K562 treated with DMSO at 1 percent for 48 hours (cell line): Measurements from ENCODE around the gene ZNF689. TPM values are rescaled to one million over a fixed set of nuclear protein-coding genes. Genes with fewer than 3 reads are reported as not detected.

Experiments
- total RNA-seq: library from RNA; unstranded; fragments of 300-600 nt; gene quantifications from 2 replicates; pipeline ENCODE4 v1.2.3, GENCODE V29; 2022; ENCODE audit warnings: low replicate concordance; ENCODE audit errors: extremely low read depth

The ZNF689 gene
- total RNA-seq: not detected in 2 replicates

DNA sequence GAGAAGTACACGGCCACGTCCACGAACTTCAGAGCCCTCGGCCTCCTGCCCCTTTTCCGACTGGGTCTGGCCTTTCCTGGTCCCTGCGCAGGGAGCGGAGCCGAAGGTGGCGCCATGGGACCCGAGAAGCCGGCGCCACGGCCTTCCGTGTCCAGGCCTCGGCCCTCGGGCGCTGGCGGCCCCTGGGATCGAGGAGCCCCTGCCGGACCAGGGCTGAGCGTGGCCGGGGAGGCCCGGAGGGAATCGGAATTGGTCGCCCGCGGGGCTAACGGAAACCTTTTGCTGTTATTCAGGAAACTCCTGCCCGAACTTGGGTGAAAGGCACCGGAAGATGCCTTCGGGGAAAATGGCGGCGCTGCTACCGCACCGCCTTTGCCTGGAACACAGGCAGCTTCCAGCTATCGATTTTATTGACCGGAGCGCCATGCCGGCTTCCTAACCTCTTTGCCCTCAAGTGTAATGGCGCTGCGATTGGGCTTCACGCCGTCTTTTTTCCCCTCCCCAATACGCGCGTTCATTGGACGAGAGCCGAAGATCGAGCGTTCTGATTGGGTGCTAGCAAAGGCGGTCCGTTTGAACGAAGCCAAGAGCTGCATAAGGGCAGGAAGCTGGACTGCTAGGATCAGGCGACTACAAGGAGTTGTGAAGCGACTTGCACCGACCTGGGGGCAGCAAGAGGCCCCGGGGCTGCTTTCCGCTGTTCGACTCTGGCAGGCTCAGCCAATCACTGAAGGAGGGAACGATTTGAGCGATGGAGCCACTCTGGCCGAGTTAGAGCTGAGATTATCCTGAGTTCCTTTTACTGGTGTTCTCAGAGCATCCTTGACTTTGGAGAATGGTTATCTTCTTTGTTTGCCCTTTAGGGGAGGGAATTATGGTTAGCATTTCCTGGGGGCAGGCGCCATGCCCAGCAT is at the start of gene ZNF689:
Gene ZNF689 (minus strand): TSS at position 464 of the 914 bp plus-strand sequence. CDS start 348 bp downstream, at position 116.

DNA sequence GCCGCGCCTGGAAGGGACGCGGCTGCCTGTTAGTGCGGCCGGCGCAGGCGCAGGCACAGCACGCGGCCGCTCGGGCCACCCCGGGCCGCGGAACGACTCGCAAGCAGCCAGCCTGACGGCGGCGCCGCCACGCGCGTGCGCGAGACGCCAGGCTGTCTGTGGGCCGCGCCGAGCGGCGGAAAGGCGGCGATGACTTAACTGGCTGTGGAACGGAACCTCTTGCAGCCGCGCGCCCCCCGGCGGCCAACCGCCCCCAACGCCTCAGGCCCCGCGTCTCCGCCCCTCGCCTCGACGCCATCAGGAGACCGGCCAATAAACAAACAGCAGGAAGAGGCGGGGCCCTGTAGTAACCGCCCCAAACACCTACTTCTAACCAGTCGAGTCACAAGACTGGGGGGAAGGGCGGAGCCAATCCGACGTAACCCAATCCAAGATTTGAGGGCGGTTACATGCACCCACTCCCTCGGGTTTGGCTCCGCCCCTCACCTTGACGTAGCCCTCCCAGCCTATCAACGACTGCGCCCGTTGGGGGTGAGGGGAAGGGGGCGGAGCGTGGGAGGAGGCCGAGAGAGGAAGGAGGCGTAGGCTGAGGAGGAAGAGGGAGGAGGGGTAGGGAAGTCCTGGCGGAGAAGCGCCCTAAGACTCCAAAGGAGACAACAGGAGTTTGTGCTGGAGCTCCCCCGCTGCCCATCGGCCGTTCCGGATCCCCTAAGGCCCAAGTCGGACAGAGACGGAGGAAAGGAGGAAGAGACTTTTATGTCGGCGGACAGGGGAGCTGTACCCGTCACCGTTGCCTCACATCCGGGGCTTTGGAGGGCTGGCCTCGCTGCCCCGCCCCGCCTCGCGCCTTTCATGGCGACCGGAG is 47.9 kb upstream of the ZNF689 start, which contains the start of gene FBRS:
Gene FBRS (plus strand): TSS at position 566 of the 865 bp plus-strand sequence. CDS start 1,088 bp downstream, outside the sequence.

GRCh38 chr16:30650369-30651123 is 40.4 kb upstream of the ZNF689 start, which contains the start of gene PRR14:
PRR14 (plus strand) TSS chr16:30650960; CDS start chr16:30651646, 686 bp downstream.

DNA sequence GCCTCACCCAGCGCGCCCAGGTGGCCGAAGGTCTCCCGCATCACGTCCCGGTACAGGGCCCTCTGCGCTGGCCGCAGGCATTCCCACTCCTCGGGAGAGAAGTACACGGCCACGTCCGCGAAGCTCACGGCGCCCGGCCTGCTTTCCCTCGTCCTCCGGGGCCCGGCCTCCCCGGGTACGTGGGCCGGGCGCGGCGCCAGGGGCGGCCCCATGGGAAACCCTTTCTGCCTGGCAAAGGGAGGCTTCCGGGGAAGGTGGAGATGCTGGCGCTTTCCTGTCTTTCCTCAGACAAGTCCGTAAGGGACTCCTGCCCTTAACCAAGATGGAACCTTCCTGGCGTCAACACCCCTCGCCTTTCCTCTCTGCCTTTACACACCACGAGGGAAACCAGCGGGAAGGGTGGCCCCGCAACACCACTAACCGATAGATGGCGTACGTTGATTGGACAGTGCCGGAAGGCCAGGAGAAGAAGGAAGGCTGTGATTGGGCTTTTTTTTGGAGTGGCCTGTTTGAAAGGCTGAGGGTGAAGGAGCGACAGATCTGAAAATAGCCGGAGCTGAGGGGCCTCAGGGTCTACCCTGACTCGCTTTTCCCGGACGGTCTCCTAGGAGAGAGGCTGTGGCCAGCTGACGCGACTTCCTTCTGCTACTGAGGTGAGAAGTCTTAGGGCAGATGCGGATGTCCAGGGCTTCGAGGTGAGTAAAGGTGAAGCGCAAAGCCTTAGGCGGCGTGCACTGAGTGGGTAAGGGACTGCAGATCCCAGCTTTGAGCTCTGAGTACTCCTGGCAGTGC is 24.6 kb downstream of the ZNF689 start, which contains the start of gene ZNF785:
Gene ZNF785 (minus strand): TSS at position 298 of the 792 bp plus-strand sequence. CDS start 86 bp downstream, at position 212.

GRCh38 chr16:30571445-30572322 is 38.5 kb downstream of the ZNF689 start, which contains the start of gene ZNF688:
ZNF688 (minus strand) TSS chr16:30571714; CDS start chr16:30571629, 85 bp downstream.

GRCh38 chr16:30557957-30558788 is 52.0 kb downstream of the ZNF689 start, which contains the start of gene ZNF764:
ZNF764 (minus strand) TSS chr16:30558374; CDS start chr16:30558182, 192 bp downstream.

Other genes with a start within 250 kb of the ZNF689 start
- not detected in 2 replicates for gene TBC1D10B, start 239.9 kb downstream of the ZNF689 start, total RNA-seq
- gene MYL11, start 235.6 kb downstream of the ZNF689 start, total RNA-seq: not detected in 2 replicates
- gene SEPTIN1, start 227.8 kb downstream of the ZNF689 start, total RNA-seq: not detected in 2 replicates
- gene ZNF48, start 215.0 kb downstream of the ZNF689 start, total RNA-seq: not detected in 2 replicates
- not detected in 2 replicates for gene ZNF771, start 202.8 kb downstream of the ZNF689 start, total RNA-seq
- gene DCTPP1, start 180.4 kb downstream of the ZNF689 start, total RNA-seq: not detected in 2 replicates
- not detected in 2 replicates for gene SEPHS2, start 164.5 kb downstream of the ZNF689 start, total RNA-seq
- not detected in 2 replicates for gene ITGAL, start 137.6 kb downstream of the ZNF689 start, total RNA-seq
- gene ZNF768, start 83.8 kb downstream of the ZNF689 start, total RNA-seq: not detected in 2 replicates
- gene ZNF747, start 75.5 kb downstream of the ZNF689 start, total RNA-seq: not detected in 2 replicates
- gene ZNF764, start 52.0 kb downstream of the ZNF689 start, total RNA-seq: not detected in 2 replicates
- gene ZNF688, start 38.7 kb downstream of the ZNF689 start, total RNA-seq: not detected in 2 replicates
- gene ZNF785, start 24.7 kb downstream of the ZNF689 start, total RNA-seq: not detected in 2 replicates
- gene PRR14, start 40.6 kb upstream of the ZNF689 start, total RNA-seq: not detected in 2 replicates
- not detected in 2 replicates for gene FBRS, start 48.0 kb upstream of the ZNF689 start, total RNA-seq
- not detected in 2 replicates for gene SRCAP, start 88.8 kb upstream of the ZNF689 start, total RNA-seq
- gene PHKG2, start 138.0 kb upstream of the ZNF689 start, total RNA-seq: not detected in 2 replicates
- gene CFAP119, start 151.7 kb upstream of the ZNF689 start, total RNA-seq: not detected in 2 replicates
- gene RNF40, start 151.9 kb upstream of the ZNF689 start, total RNA-seq: not detected in 2 replicates
- gene ZNF629, start 176.8 kb upstream of the ZNF689 start, total RNA-seq: not detected in 2 replicates